M059J (cell line): ENCODE measurements around the gene GATC. TPM values are rescaled to one million over a fixed set of nuclear protein-coding genes. Genes with fewer than 3 reads are reported as not detected.
A peak's percentile ranks its signal among the peaks of the same experiment; 100 is the strongest.

Source experiments
- DNase-seq: peaks from one replicate; pipeline ENCODE4 v3.0.0-alpha.2; 2012; ENCODE audit warnings: low read depth
- total RNA-seq: library from RNA; depleted of rRNA; stranded (reverse); fragments of >200 nt; shearing (Covaris generic); gene quantifications from 2 replicates; pipeline ENCODE4 v1.2.3, GENCODE V29; 2014; rRNA removed

Gene GATC
- 12.6 and 22.3 TPM in 2 replicates for total RNA-seq

GRCh38 chr12:120445911-120446843, at the start of gene GATC, which contains the start of gene TRIAP1:
GATC (plus strand) TSS chr12:120446444; CDS start chr12:120446481, 37 bp downstream.
TRIAP1 (minus strand) TSS chr12:120446384; CDS start chr12:120446372, 12 bp downstream.
- peak; percentile 76 for DNase-seq

- no peak for DNase-seq
Observed at GRCh38 chr12:120397824-120398540, 48.3 kb upstream of the GATC start.

GRCh38 chr12:120399531-120399930, 46.7 kb upstream of the GATC start:
- DNase-seq: peak; percentile 38

- peak; percentile 49 for DNase-seq
Observed at GRCh38 chr12:120402217-120402616, 44.0 kb upstream of the GATC start.

GRCh38 chr12:120403869-120404268, 42.4 kb upstream of the GATC start:
- no peak for DNase-seq

GRCh38 chr12:120404271-120404670, 42.0 kb upstream of the GATC start:
- DNase-seq: no peak

GRCh38 chr12:120406069-120406468, 40.2 kb upstream of the GATC start:
- DNase-seq: no peak

- no peak for DNase-seq
Observed at GRCh38 chr12:120406553-120406952, 39.7 kb upstream of the GATC start.

- DNase-seq: no peak
Observed at GRCh38 chr12:120408771-120409170, 37.5 kb upstream of the GATC start.

- DNase-seq: no peak
Observed at GRCh38 chr12:120412421-120412820, 33.8 kb upstream of the GATC start.

GRCh38 chr12:120413901-120414695, 32.1 kb upstream of the GATC start:
- DNase-seq: no peak

GRCh38 chr12:120416490-120417216, 29.6 kb upstream of the GATC start:
- no peak for DNase-seq

- no peak for DNase-seq
Observed at GRCh38 chr12:120417917-120418580, 28.2 kb upstream of the GATC start.

GRCh38 chr12:120421701-120422100, 24.5 kb upstream of the GATC start:
- peak; percentile 24 for DNase-seq

GRCh38 chr12:120422892-120423456, 23.3 kb upstream of the GATC start:
- no peak for DNase-seq

GRCh38 chr12:120425797-120426196, 20.4 kb upstream of the GATC start:
- DNase-seq: no peak

GRCh38 chr12:120428597-120429229, 17.5 kb upstream of the GATC start:
- no peak for DNase-seq

- DNase-seq: no peak
Observed at GRCh38 chr12:120429368-120429767, 16.9 kb upstream of the GATC start.

GRCh38 chr12:120432772-120433525, 13.3 kb upstream of the GATC start:
- no peak for DNase-seq
